A673 (cell line): ENCODE measurements around the gene TMEM259.

ENCODE experiments used
- CTCF ChIP-seq: fragments of 300-800, 200-600 bp; sonication (generic); conservative IDR thresholded peaks from 2 replicates; pipeline ENCODE4 v1.5.1; 2017; ENCODE audit warnings: low read depth, mild to moderate bottlenecking, antibody characterized with exemption, low read length, moderate library complexity, mixed read lengths
- EZH2 ChIP-seq: fragments of 200-600 bp; sonication (generic); IDR thresholded peaks from 2 replicates; pipeline ENCODE4 v1.6.1; 2017; ENCODE audit warnings: borderline replicate concordance, low read depth, mild to moderate bottlenecking, mixed read lengths, antibody characterized with exemption, low read length; ENCODE audit not compliant: poor library complexity, severe bottlenecking

DNA sequence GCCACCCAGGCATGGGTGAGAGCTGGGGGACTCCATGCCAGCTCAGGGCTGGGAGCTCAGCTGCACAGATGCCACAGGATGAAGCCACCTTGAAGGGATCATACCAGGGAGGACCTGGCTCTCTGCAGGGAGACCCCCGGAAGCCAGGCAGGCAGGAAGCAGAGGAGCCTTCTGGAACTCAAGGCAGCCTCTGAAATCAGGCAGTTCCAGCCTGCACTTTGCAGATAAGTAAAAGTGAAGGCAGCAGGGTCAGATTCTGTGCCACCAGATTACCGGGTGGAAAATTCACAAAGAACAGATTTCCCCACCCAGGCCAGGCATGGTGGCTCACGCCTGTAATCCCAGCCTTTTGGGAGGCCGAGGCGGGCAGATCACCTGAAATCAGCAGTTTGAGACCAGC lies 2.5 kb downstream of the TMEM259 start:
- TF ChIP-seq CTCF (no peak), EZH2 (no peak)
